Esophagus muscularis mucosa (tissue), 4 donors: ENCODE results near the gene LARGE1.

Experiments used
- CTCF ChIP-seq, 3 experiments: fragments of 200-600 bp in 2 of 3; fragments of 450-650 bp in 1 of 3; sonication (generic) in 2 of 3; IDR thresholded peaks; one replicate each; pipeline ENCODE4 v1.5.1; 2017 to 2019; ENCODE audit warnings: antibody characterized with exemption in 3 of 3, mild to moderate bottlenecking in 2 of 3, moderate library complexity in 1 of 3
- EP300 ChIP-seq: sonication (generic); formaldehyde crosslinking; IDR thresholded peaks from one replicate; pipeline ENCODE4 v1.6.1; 2017; ENCODE audit warnings: antibody characterized with exemption
- POLR2A ChIP-seq: fragments of 450-650 bp; IDR thresholded peaks from one replicate; pipeline ENCODE4 v1.6.1; 2017; ENCODE audit warnings: antibody characterized with exemption, moderate library complexity, mild to moderate bottlenecking, low read depth
- POLR2AphosphoS5 ChIP-seq, 2 donors: sonication (generic); formaldehyde crosslinking; IDR thresholded peaks; one replicate each; pipeline ENCODE4 v1.6.1; 2017; ENCODE audit warnings: antibody characterized with exemption in 2 of 2

- TF ChIP-seq CTCF (IDR thresholded peaks at IDR 0.05) (no peak), EP300 (no peak), POLR2A (no peak), POLR2AphosphoS5 (IDR thresholded peaks at IDR 0.05) (no peak)
These were observed 664.5 kb downstream of the LARGE1 start for GRCh38 chr22:33255791-33256190.
